ENCODE data around the gene RAET1E. TPM values are rescaled to one million over a fixed set of nuclear protein-coding genes. Genes with fewer than 3 reads are reported as not detected.
"Not testable (repeated sequence)": the region's sequence is repeated elsewhere in the genome, so short reads cannot be mapped to it uniquely, and the experiment has no call there.

The RAET1E gene
- total RNA-seq, 1 donor from 2014 or later = 1.0 TPM

GRCh38 chr6:149864578-149865535 lies 33.1 kb downstream of the RAET1E start:
- Histone ChIP-seq H3K4me1 (ENCODE audit: control insufficient read depth in 3 of 3, insufficient read depth in 3 of 3, low read length in 3 of 3) (peaks cover 21 to 26% (median 22%) of the 10 kb centered on the region in 3 donors), H3K9me3 (ENCODE audit: control insufficient read depth in 3 of 3, low read length in 3 of 3) (no peaks in the 10 kb centered on the region), H3K4me3 (ENCODE audit: low read length in 3 of 3) (peak overlapping the region; percentile 59 to 83 (median 74)), H3K36me3 (ENCODE audit: control insufficient read depth in 3 of 3, insufficient read depth in 3 of 3, low read length in 3 of 3) (peaks cover 0 to 3% (median 0%) of the 10 kb centered on the region in 3 donors), H3K27ac (ENCODE audit: low read depth, low read length) (peak overlapping the region; percentile 77), H3K27me3 (ENCODE audit: control insufficient read depth in 3 of 3, insufficient read depth in 3 of 3, low read length in 3 of 3) (no peaks in the 10 kb centered on the region), H3K9ac (ENCODE audit: low read depth in 1 of 3, low read length in 3 of 3) (peak overlapping the region; percentile 57 to 87 (median 71))

GRCh38 chr6:149863698-149864577 lies 34.0 kb downstream of the RAET1E start, which contains the start of gene LRP11:
Gene LRP11 (minus strand): TSS chr6:149864359. CDS start chr6:149864020, 339 bp downstream.
- Histone ChIP-seq H3K9me3 (ENCODE audit: control insufficient read depth in 3 of 3, low read length in 3 of 3) (no peaks in the 10 kb centered on the region), H3K36me3 (ENCODE audit: control insufficient read depth in 3 of 3, insufficient read depth in 3 of 3, low read length in 3 of 3) (peaks cover 0 to 3% (median 0%) of the 10 kb centered on the region in 3 donors), H3K4me1 (ENCODE audit: control insufficient read depth in 3 of 3, insufficient read depth in 3 of 3, low read length in 3 of 3) (peaks cover 21 to 26% (median 26%) of the 10 kb centered on the region in 3 donors), H3K4me3 (ENCODE audit: low read length in 3 of 3) (peak within 1 kb of the TSS; percentile 74 to 83 (median 76)), H3K27ac (ENCODE audit: low read depth, low read length) (peak within 1 kb of the TSS; percentile 77), H3K9ac (ENCODE audit: low read depth in 1 of 3, low read length in 3 of 3) (peak within 1 kb of the TSS; percentile 71 to 87 (median 77)), H3K27me3 (ENCODE audit: control insufficient read depth in 3 of 3, insufficient read depth in 3 of 3, low read length in 3 of 3) (no peaks in the 10 kb centered on the region)

- peaks cover 0 to 3% (median 0%) of the 10 kb centered on the region in 3 donors for H3K36me3 ChIP-seq (ENCODE audit: control insufficient read depth in 3 of 3, insufficient read depth in 3 of 3, low read length in 3 of 3)
- H3K27ac ChIP-seq (ENCODE audit: low read depth, low read length) = peak overlapping the region; percentile 77
- no peaks in the 10 kb centered on the region for H3K9me3 ChIP-seq (ENCODE audit: control insufficient read depth in 3 of 3, low read length in 3 of 3)
- H3K27me3 ChIP-seq (ENCODE audit: control insufficient read depth in 3 of 3, insufficient read depth in 3 of 3, low read length in 3 of 3) = no peaks in the 10 kb centered on the region
- peak overlapping the region; percentile 64 to 87 (median 77) for H3K9ac ChIP-seq (ENCODE audit: low read depth in 1 of 3, low read length in 3 of 3)
- peak overlapping the region; percentile 74 to 83 (median 76) for H3K4me3 ChIP-seq (ENCODE audit: low read length in 3 of 3)
- peaks cover 21 to 26% (median 26%) of the 10 kb centered on the region in 3 donors for H3K4me1 ChIP-seq (ENCODE audit: control insufficient read depth in 3 of 3, insufficient read depth in 3 of 3, low read length in 3 of 3)
Measured at GRCh38 chr6:149862922-149863697, 34.8 kb downstream of the RAET1E start.

- not testable (repeated sequence) for H3K27me3 ChIP-seq (ENCODE audit: control insufficient read depth in 3 of 3, insufficient read depth in 3 of 3, low read length in 3 of 3); H3K9me3 ChIP-seq (ENCODE audit: control insufficient read depth in 3 of 3, low read length in 3 of 3); H3K36me3 ChIP-seq (ENCODE audit: control insufficient read depth in 3 of 3, insufficient read depth in 3 of 3, low read length in 3 of 3)
- H3K4me3 ChIP-seq (ENCODE audit: low read length in 3 of 3) = peak overlapping the region in 2 of 3 donors; percentile 22 to 76
- peaks cover 21 to 26% (median 26%) of the 10 kb centered on the region in 3 donors for H3K4me1 ChIP-seq (ENCODE audit: control insufficient read depth in 3 of 3, insufficient read depth in 3 of 3, low read length in 3 of 3)
- H3K27ac ChIP-seq (ENCODE audit: low read depth, low read length) = peak overlapping the region; percentile 77
- peak overlapping the region in 1 of 3 donors; percentile 64 for H3K9ac ChIP-seq (ENCODE audit: low read depth in 1 of 3, low read length in 3 of 3)
Measured at GRCh38 chr6:149862424-149862738, 35.5 kb downstream of the RAET1E start.

- peaks cover 21 to 32% (median 26%) of the 10 kb centered on the region in 3 donors for H3K4me1 ChIP-seq (ENCODE audit: control insufficient read depth in 3 of 3, insufficient read depth in 3 of 3, low read length in 3 of 3)
- no peaks in the 10 kb centered on the region for H3K9me3 ChIP-seq (ENCODE audit: control insufficient read depth in 3 of 3, low read length in 3 of 3)
- no peaks in the 10 kb centered on the region for H3K27me3 ChIP-seq (ENCODE audit: control insufficient read depth in 3 of 3, insufficient read depth in 3 of 3, low read length in 3 of 3)
- peaks cover 0 to 3% (median 0%) of the 10 kb centered on the region in 3 donors for H3K36me3 ChIP-seq (ENCODE audit: control insufficient read depth in 3 of 3, insufficient read depth in 3 of 3, low read length in 3 of 3)
- peak overlapping the region in 1 of 3 donors; percentile 22 for H3K4me3 ChIP-seq (ENCODE audit: low read length in 3 of 3)
- H3K27ac ChIP-seq (ENCODE audit: low read depth, low read length) = no peak overlapping the region
- H3K9ac ChIP-seq (ENCODE audit: low read depth in 1 of 3, low read length in 3 of 3) = no peak overlapping the region
Measured at GRCh38 chr6:149861603-149862423, 36.1 kb downstream of the RAET1E start.

GRCh38 chr6:149860834-149861602 lies 36.9 kb downstream of the RAET1E start:
- no peak overlapping the region for H3K4me3 ChIP-seq (ENCODE audit: low read length in 3 of 3)
- H3K27me3 ChIP-seq (ENCODE audit: control insufficient read depth in 3 of 3, insufficient read depth in 3 of 3, low read length in 3 of 3) = no peaks in the 10 kb centered on the region
- no peak overlapping the region for H3K27ac ChIP-seq (ENCODE audit: low read depth, low read length)
- H3K36me3 ChIP-seq (ENCODE audit: control insufficient read depth in 3 of 3, insufficient read depth in 3 of 3, low read length in 3 of 3) = peaks cover 0 to 3% (median 0%) of the 10 kb centered on the region in 3 donors
- no peaks in the 10 kb centered on the region for H3K9me3 ChIP-seq (ENCODE audit: control insufficient read depth in 3 of 3, low read length in 3 of 3)
- peaks cover 21 to 35% (median 26%) of the 10 kb centered on the region in 3 donors for H3K4me1 ChIP-seq (ENCODE audit: control insufficient read depth in 3 of 3, insufficient read depth in 3 of 3, low read length in 3 of 3)
- H3K9ac ChIP-seq (ENCODE audit: low read depth in 1 of 3, low read length in 3 of 3) = peak overlapping the region in 1 of 3 donors; percentile 25

- peak overlapping the region in 1 of 3 donors; percentile 25 for H3K9ac ChIP-seq (ENCODE audit: low read depth in 1 of 3, low read length in 3 of 3)
- H3K27ac ChIP-seq (ENCODE audit: low read depth, low read length) = no peak overlapping the region
- H3K4me1 ChIP-seq (ENCODE audit: control insufficient read depth in 3 of 3, insufficient read depth in 3 of 3, low read length in 3 of 3) = peaks cover 21 to 35% (median 26%) of the 10 kb centered on the region in 3 donors
- H3K36me3 ChIP-seq (ENCODE audit: control insufficient read depth in 3 of 3, insufficient read depth in 3 of 3, low read length in 3 of 3) = peaks cover 0 to 3% (median 0%) of the 10 kb centered on the region in 3 donors
- H3K27me3 ChIP-seq (ENCODE audit: control insufficient read depth in 3 of 3, insufficient read depth in 3 of 3, low read length in 3 of 3) = no peaks in the 10 kb centered on the region
- no peaks in the 10 kb centered on the region for H3K9me3 ChIP-seq (ENCODE audit: control insufficient read depth in 3 of 3, low read length in 3 of 3)
- no peak overlapping the region for H3K4me3 ChIP-seq (ENCODE audit: low read length in 3 of 3)
Measured at GRCh38 chr6:149860513-149860833, 37.4 kb downstream of the RAET1E start.

- no peak overlapping the region for H3K4me3 ChIP-seq (ENCODE audit: low read length in 3 of 3)
- no peak overlapping the region for H3K9ac ChIP-seq (ENCODE audit: low read depth in 1 of 3, low read length in 3 of 3)
Measured at GRCh38 chr6:149859938-149860337, 38.0 kb downstream of the RAET1E start.

More at GRCh38 chr6:149859938-149860337, 38.0 kb downstream of the RAET1E start:
- peaks cover 0 to 3% (median 0%) of the 10 kb centered on the region in 3 donors for H3K36me3 ChIP-seq (ENCODE audit: control insufficient read depth in 3 of 3, insufficient read depth in 3 of 3, low read length in 3 of 3)
- peaks cover 20 to 35% (median 26%) of the 10 kb centered on the region in 3 donors for H3K4me1 ChIP-seq (ENCODE audit: control insufficient read depth in 3 of 3, insufficient read depth in 3 of 3, low read length in 3 of 3)
- H3K9me3 ChIP-seq (ENCODE audit: control insufficient read depth in 3 of 3, low read length in 3 of 3) = no peaks in the 10 kb centered on the region
- H3K27ac ChIP-seq (ENCODE audit: low read depth, low read length) = no peak overlapping the region
- H3K27me3 ChIP-seq (ENCODE audit: control insufficient read depth in 3 of 3, insufficient read depth in 3 of 3, low read length in 3 of 3) = no peaks in the 10 kb centered on the region

Data from skeletal muscle tissue (tissue), 4 donors.